GM23338 (cell line): Measurements from ENCODE around the gene AXIN2. TPM values are rescaled to one million over a fixed set of nuclear protein-coding genes. Genes with fewer than 3 reads are reported as not detected.

ENCODE experiments used
- ATAC-seq: fragments of 200-7000 bp; cut with Tn5 transposase; 3 replicates; pipeline ENCODE4 v1.9.1; 2020
- DNase-seq: peaks from one replicate; pipeline ENCODE4 v3.0.0-alpha.2; 2015; ENCODE audit warnings: low spot score
- H2AFZ ChIP-seq: fragments of 200-600 bp; sonication (generic); 2 replicates; pipeline ENCODE4 v1.8.0; 2016; ENCODE audit warnings: antibody characterized with exemption, mild to moderate bottlenecking, moderate library complexity
- H3F3A ChIP-seq: fragments of 200-600 bp; sonication (generic); replicated peaks from 2 replicates; pipeline ENCODE4 v1.8.0; 2017; ENCODE audit warnings: antibody characterized with exemption, mixed run types, low read depth
- H3K27ac ChIP-seq: fragments of 200-600 bp; sonication (generic); 2 replicates; pipeline ENCODE4 v1.6.1; 2016; ENCODE audit warnings: low read depth
- H3K27me3 ChIP-seq: fragments of 200-600 bp; sonication (generic); 2 replicates; pipeline ENCODE4 v1.8.0; 2016; ENCODE audit warnings: mild to moderate bottlenecking, mixed run types, moderate library complexity; ENCODE audit not compliant: insufficient read depth
- H3K36me3 ChIP-seq: fragments of 200-600 bp; sonication (generic); 2 replicates; pipeline ENCODE4 v1.8.0; 2016; ENCODE audit warnings: mild to moderate bottlenecking; ENCODE audit not compliant: insufficient read depth
- H3K4me1 ChIP-seq: fragments of 200-600 bp; sonication (generic); 2 replicates; pipeline ENCODE4 v1.8.0; 2016; ENCODE audit warnings: mild to moderate bottlenecking, moderate library complexity; ENCODE audit not compliant: insufficient read depth
- H3K4me2 ChIP-seq: fragments of 200-600 bp; sonication (generic); 2 replicates; pipeline ENCODE4 v1.7.1; 2017; ENCODE audit warnings: mixed run types
- H3K4me3 ChIP-seq: fragments of 200-600 bp; sonication (generic); 2 replicates; pipeline ENCODE4 v1.6.1; 2016; ENCODE audit warnings: mixed run types
- H3K79me2 ChIP-seq: fragments of 200-600 bp; sonication (generic); replicated peaks from 2 replicates; pipeline ENCODE4 v1.8.0; 2017; ENCODE audit warnings: mild to moderate bottlenecking; ENCODE audit not compliant: insufficient read depth
- H3K9me2 ChIP-seq: fragments of 200-600 bp; sonication (generic); 2 replicates; pipeline ENCODE4 v1.8.0; 2017; ENCODE audit not compliant: insufficient read depth
- H4K20me1 ChIP-seq: fragments of 200-600 bp; sonication (generic); replicated peaks from 2 replicates; pipeline ENCODE4 v1.8.0; 2017; ENCODE audit warnings: mild to moderate bottlenecking; ENCODE audit not compliant: insufficient read depth
- H3K27ac Mint-ChIP-seq: 2 replicates; pipeline ENCODE4 v1.8.0; 2020; ENCODE audit warnings: inconsistent platforms, mild to moderate bottlenecking, moderate library complexity, mixed read lengths
- H3K27me3 Mint-ChIP-seq: 3 replicates; pipeline ENCODE4 v1.8.0; 2022; ENCODE audit warnings: low read depth, mild to moderate bottlenecking, moderate library complexity, mixed read lengths, inconsistent platforms; ENCODE audit not compliant: insufficient read depth, poor library complexity
- H3K36me3 Mint-ChIP-seq: 3 replicates; pipeline ENCODE4 v1.8.0; 2021; ENCODE audit warnings: low read depth, mild to moderate bottlenecking, inconsistent platforms, moderate library complexity, mixed read lengths
- H3K4me1 Mint-ChIP-seq: 3 replicates; pipeline ENCODE4 v1.8.0; 2020; ENCODE audit warnings: mild to moderate bottlenecking, inconsistent platforms, mixed read lengths
- H3K4me3 Mint-ChIP-seq: 3 replicates; pipeline ENCODE4 v1.8.0; 2021; ENCODE audit warnings: moderate library complexity, mild to moderate bottlenecking, inconsistent platforms, mixed read lengths
- H3K9me3 Mint-ChIP-seq: 3 replicates; pipeline ENCODE4 v1.8.0; 2020; ENCODE audit warnings: moderate library complexity, mild to moderate bottlenecking, inconsistent platforms, mixed read lengths
- CTCF ChIP-seq, 2 experiments: fragments of 200-600 bp in 1 of 2; sonication (generic) in 1 of 2; conservative IDR thresholded peaks; 2 replicates each; pipeline versions ENCODE4 v1.5.1 to v1.6.1; 2016 to 2017; ENCODE audit warnings: antibody characterized with exemption in 2 of 2, low read depth in 2 of 2, mild to moderate bottlenecking in 2 of 2, moderate library complexity in 1 of 2
- EZH2 ChIP-seq: fragments of 200-600 bp; sonication (generic); IDR thresholded peaks from one replicate; pipeline ENCODE4 v1.8.0; 2017; ENCODE audit warnings: antibody characterized with exemption, mild to moderate bottlenecking, low read depth; ENCODE audit not compliant: unreplicated experiment
- NANOG ChIP-seq: IDR thresholded peaks from 2 replicates; pipeline ENCODE4 v1.6.1; 2016; ENCODE audit warnings: antibody characterized with exemption, borderline replicate concordance
- POLR2AphosphoS5 ChIP-seq: IDR thresholded peaks from 2 replicates; pipeline ENCODE4 v1.6.1; 2016; ENCODE audit warnings: antibody characterized with exemption, low read depth
- ZNF331 ChIP-seq: fragments of 250-450 bp; sonication (Bioruptor Pico); IDR thresholded peaks from 2 replicates; pipeline ENCODE4 v1.5.0; 2020; ENCODE audit warnings: low read depth, mild to moderate bottlenecking, moderate library complexity
- ZNF462 ChIP-seq: fragments of 250-450 bp; sonication (Bioruptor Pico); IDR thresholded peaks from 2 replicates; pipeline ENCODE4 v1.5.0; 2020; ENCODE audit warnings: mild to moderate bottlenecking, moderate library complexity
- polyA plus RNA-seq: library from polyadenylated mRNA; unstranded; fragments of >200 nt; fragmentation: Nextera tagmentation; extraction: Ambion mirVana; gene quantifications from 2 replicates; pipeline ENCODE4 v1.2.1, GENCODE V29; 2016
- total RNA-seq: library from RNA; depleted of rRNA; stranded (reverse); fragments of >200 nt; shearing (Covaris generic); gene quantifications from 2 replicates; pipeline ENCODE4 v1.2.3, GENCODE V29; 2014

AXIN2 gene
- total and polyA plus RNA-seq, 2 experiments from 2014 or later = 8.0 to 32.7 TPM

- no peaks in the 10 kb centered on the region for H3F3A ChIP-seq
- no peak overlapping the region for H3K27ac Mint-ChIP-seq
- 0 out of 2 replicates have a peak overlapping the region, but pooled peaks have one; percentile 78 for H2AFZ ChIP-seq
- peak overlapping the region; percentile 20; the same call in 2 of the 3 replicates for H3K4me3 Mint-ChIP-seq
- no peaks in the 10 kb centered on the region for H3K27me3 ChIP-seq
- 0 out of 4 replicates have a peak, but pooled peaks of 1 of the 2 experiments have one; percentile 3 for TF ChIP-seq CTCF (conservative IDR thresholded peaks at IDR 0.05; ENCODE audit: low read depth in 2 of 2)
- no peak for TF ChIP-seq POLR2AphosphoS5
- H3K4me1 ChIP-seq = peaks cover 30% of the 10 kb centered on the region
- no peaks in the 10 kb centered on the region for H3K36me3 Mint-ChIP-seq
- ATAC-seq (peak; percentile 16; the same call in 2 of the 3 replicates), DNase-seq (no peak)
- no peaks in the 10 kb centered on the region for H3K9me3 Mint-ChIP-seq
- peaks cover 5% of the 10 kb centered on the region for H3K27me3 Mint-ChIP-seq
- peaks cover 34% of the 10 kb centered on the region for H3K4me1 Mint-ChIP-seq
- peak overlapping the region; percentile 46 for H3K4me3 ChIP-seq
- H3K27ac ChIP-seq = no peak overlapping the region
- H3K79me2 ChIP-seq = no peaks in the 10 kb centered on the region
- no peaks in the 10 kb centered on the region for H4K20me1 ChIP-seq
- no peaks in the 10 kb centered on the region; the same call in 1 of the 2 replicates for H3K36me3 ChIP-seq
- peak overlapping the region; percentile 76 for H3K4me2 ChIP-seq
- peaks cover 4% of the 10 kb centered on the region; the same call in 1 of the 2 replicates for H3K9me2 ChIP-seq
These were observed 31.8 kb upstream of the AXIN2 start for GRCh38 chr17:65593092-65593854.

- Histone ChIP-seq H3K36me3 (no peaks in the 10 kb centered on the region; the same call in 1 of the 2 replicates), H3K4me2 (peak overlapping the region; percentile 38; the same call in 1 of the 2 replicates), H3F3A (no peaks in the 10 kb centered on the region), H3K79me2 (no peaks in the 10 kb centered on the region), H3K27me3 (no peaks in the 10 kb centered on the region), H3K4me3 (no peak overlapping the region), H4K20me1 (no peaks in the 10 kb centered on the region), H3K4me1 (peaks cover 31% of the 10 kb centered on the region), H2AFZ (no peak overlapping the region), H3K27ac (no peak overlapping the region), H3K9me2 (peaks cover 4% of the 10 kb centered on the region; the same call in 1 of the 2 replicates)
- Mint-ChIP-seq H3K4me3 (no peak overlapping the region), H3K27me3 (peaks cover 5% of the 10 kb centered on the region), H3K27ac (no peak overlapping the region), H3K36me3 (no peaks in the 10 kb centered on the region), H3K9me3 (no peaks in the 10 kb centered on the region), H3K4me1 (peaks cover 38% of the 10 kb centered on the region)
- ATAC-seq = no peak
- DNase-seq = no peak
- TF ChIP-seq ZNF331 = no peak
- no peak for TF ChIP-seq NANOG
- no peak for TF ChIP-seq EZH2
- no peak for TF ChIP-seq ZNF462 (CRISPR knock-in tag)
These were observed 30.9 kb upstream of the AXIN2 start for GRCh38 chr17:65592125-65592965.
